Endothelial cell of umbilical vein (primary cell): ENCODE data around the gene DNAAF2.

Experiments
- CTCF ChIP-seq, 2 donors: IDR thresholded peaks; 1 replicate in 1 of 2; 2 replicates in 1 of 2; pipeline ENCODE4 v1.5.1; 2011; ENCODE audit warnings: low read length in 2 of 2, mild to moderate bottlenecking in 2 of 2, moderate library complexity in 2 of 2, control low read depth in 1 of 2, inconsistent platforms in 1 of 2, low read depth in 1 of 2; ENCODE audit not compliant: insufficient read depth in 1 of 2; ENCODE audit errors: extremely low read depth in 1 of 2
- EZH2 ChIP-seq: IDR thresholded peaks from 2 replicates; pipeline ENCODE4 v1.6.1; 2012; ENCODE audit warnings: borderline replicate concordance, low read depth, mild to moderate bottlenecking, moderate library complexity, low read length, inconsistent platforms; ENCODE audit not compliant: severe bottlenecking
- FOS ChIP-seq: IDR thresholded peaks from 2 replicates; pipeline ENCODE4 v1.6.1; 2011; ENCODE audit warnings: mild to moderate bottlenecking, low read length, moderate library complexity, borderline replicate concordance; ENCODE audit not compliant: insufficient read depth
- JUN ChIP-seq: IDR thresholded peaks from 2 replicates; pipeline ENCODE4 v1.6.1; 2011; ENCODE audit warnings: borderline replicate concordance, low read depth; ENCODE audit not compliant: insufficient read length, insufficient read depth
- MAX ChIP-seq: IDR thresholded peaks from 2 replicates; pipeline ENCODE4 v1.6.1; 2011; ENCODE audit not compliant: insufficient read depth, insufficient read length
- MYC ChIP-seq: IDR thresholded peaks from one replicate; pipeline ENCODE4 v1.6.1; 2011; ENCODE audit warnings: mild to moderate bottlenecking, low read depth, low read length
- POLR2A ChIP-seq: IDR thresholded peaks from 2 replicates; pipeline ENCODE4 v1.6.1; 2012; ENCODE audit warnings: low read depth, mild to moderate bottlenecking, control low read depth, low read length
- POLR2AphosphoS5 ChIP-seq: IDR thresholded peaks from 2 replicates; pipeline ENCODE4 v1.6.1; 2012; ENCODE audit warnings: low read depth, mild to moderate bottlenecking, control low read depth, low read length, moderate library complexity; ENCODE audit not compliant: insufficient read depth

- TF ChIP-seq JUN (no peak), POLR2A (no peak), CTCF (IDR thresholded peaks at IDR 0.05; ENCODE audit: extremely low read depth in 1 of 2, insufficient read depth in 1 of 2, low read depth in 1 of 2, low read length in 2 of 2) (no peak), MAX (no peak), MYC (no peak), EZH2 (no peak), POLR2AphosphoS5 (no peak), FOS (no peak)
Measured at GRCh38 chr14:49673586-49673985, 38.5 kb upstream of the DNAAF2 start.
